ENCODE data around the gene GMEB2.

Gene GMEB2

DNA sequence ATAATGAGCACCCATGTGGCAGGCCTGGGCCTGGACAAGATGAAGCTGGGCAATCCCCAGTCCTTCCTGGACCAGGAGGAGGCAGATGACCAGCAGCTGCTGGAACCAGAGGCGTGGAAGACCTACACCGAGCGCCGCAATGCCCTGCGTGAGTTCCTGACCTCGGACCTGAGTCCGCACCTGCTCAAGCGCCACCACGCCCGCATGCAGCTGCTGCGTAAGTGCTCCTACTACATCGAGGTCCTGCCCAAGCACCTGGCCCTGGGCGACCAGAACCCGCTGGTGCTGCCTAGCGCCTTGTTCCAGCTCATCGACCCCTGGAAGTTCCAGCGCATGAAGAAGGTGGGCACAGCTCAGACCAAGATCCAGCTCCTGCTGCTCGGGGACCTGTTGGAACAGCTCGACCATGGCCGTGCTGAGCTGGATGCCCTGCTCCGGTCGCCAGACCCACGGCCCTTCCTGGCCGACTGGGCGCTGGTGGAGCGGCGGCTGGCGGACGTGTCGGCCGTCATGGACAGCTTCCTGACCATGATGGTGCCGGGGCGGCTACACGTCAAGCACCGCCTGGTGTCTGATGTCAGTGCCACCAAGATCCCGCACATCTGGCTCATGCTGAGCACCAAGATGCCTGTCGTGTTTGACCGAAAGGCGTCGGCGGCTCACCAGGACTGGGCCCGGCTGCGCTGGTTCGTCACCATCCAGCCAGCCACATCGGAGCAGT lies 71.1 kb downstream of the GMEB2 start:
- Mint-ChIP-seq H3K9me3 (no peaks in the 10 kb centered on the region), H3K36me3 (ENCODE audit: insufficient read depth) (peaks cover 17% of the 10 kb centered on the region), H3K27ac (ENCODE audit: low read depth) (no peak overlapping the region), H3K4me3 (no peak overlapping the region), H3K4me1 (peaks cover 19% of the 10 kb centered on the region), H3K27me3 (no peaks in the 10 kb centered on the region)
- no peak for DNase-seq (ENCODE audit: low spot score in 2 of 2)
- ATAC-seq (replicated peaks; ENCODE audit: extremely low read depth, poor library complexity, severe bottlenecking), result no peak

GRCh38 chr20:63554361-63555278 lies 72.3 kb downstream of the GMEB2 start:
- Mint-ChIP-seq H3K27me3 (peaks cover 9% of the 10 kb centered on the region), H3K36me3 (ENCODE audit: insufficient read depth) (peaks cover 13% of the 10 kb centered on the region), H3K9me3 (no peaks in the 10 kb centered on the region), H3K27ac (ENCODE audit: low read depth) (no peak overlapping the region), H3K4me3 (peak overlapping the region; percentile 75), H3K4me1 (peaks cover 19% of the 10 kb centered on the region)
- no peak for DNase-seq (ENCODE audit: low spot score in 2 of 2)
- ATAC-seq (replicated peaks; ENCODE audit: extremely low read depth, poor library complexity, severe bottlenecking), result no peak

- H3K27me3 Mint-ChIP-seq, result peaks cover 17% of the 10 kb centered on the region
- ATAC-seq (replicated peaks; ENCODE audit: extremely low read depth, poor library complexity, severe bottlenecking) (peak; percentile 4), DNase-seq (ENCODE audit: low spot score in 2 of 2) (no peak)
- H3K27ac Mint-ChIP-seq (ENCODE audit: low read depth), result peak within 1 kb of the TSS; percentile 76
- H3K4me3 Mint-ChIP-seq, result peak within 1 kb of the TSS; percentile 75
- H3K9me3 Mint-ChIP-seq, result no peaks in the 10 kb centered on the region
- H3K4me1 Mint-ChIP-seq, result peaks cover 19% of the 10 kb centered on the region
- H3K36me3 Mint-ChIP-seq (ENCODE audit: insufficient read depth), result peaks cover 13% of the 10 kb centered on the region
These were observed 73.0 kb downstream of the GMEB2 start, which contains the start of gene FNDC11 for GRCh38 chr20:63553933-63554290. Gene FNDC11, plus strand, starts transcription at chr20:63554159. Its CDS starts 1,505 bp downstream, at chr20:63555664.

- Mint-ChIP-seq H3K9me3 (no peaks in the 10 kb centered on the region), H3K4me1 (peaks cover 19% of the 10 kb centered on the region), H3K27me3 (peaks cover 22% of the 10 kb centered on the region), H3K36me3 (ENCODE audit: insufficient read depth) (peaks cover 10% of the 10 kb centered on the region), H3K27ac (ENCODE audit: low read depth) (peak overlapping the region; percentile 76), H3K4me3 (peak overlapping the region; percentile 75)
- ATAC-seq (replicated peaks; ENCODE audit: extremely low read depth, poor library complexity, severe bottlenecking) (peak; percentile 66), DNase-seq (ENCODE audit: low spot score in 2 of 2) (peak; percentile 83 to 91)
These were observed 73.5 kb downstream of the GMEB2 start for GRCh38 chr20:63553251-63553932.

DNA sequence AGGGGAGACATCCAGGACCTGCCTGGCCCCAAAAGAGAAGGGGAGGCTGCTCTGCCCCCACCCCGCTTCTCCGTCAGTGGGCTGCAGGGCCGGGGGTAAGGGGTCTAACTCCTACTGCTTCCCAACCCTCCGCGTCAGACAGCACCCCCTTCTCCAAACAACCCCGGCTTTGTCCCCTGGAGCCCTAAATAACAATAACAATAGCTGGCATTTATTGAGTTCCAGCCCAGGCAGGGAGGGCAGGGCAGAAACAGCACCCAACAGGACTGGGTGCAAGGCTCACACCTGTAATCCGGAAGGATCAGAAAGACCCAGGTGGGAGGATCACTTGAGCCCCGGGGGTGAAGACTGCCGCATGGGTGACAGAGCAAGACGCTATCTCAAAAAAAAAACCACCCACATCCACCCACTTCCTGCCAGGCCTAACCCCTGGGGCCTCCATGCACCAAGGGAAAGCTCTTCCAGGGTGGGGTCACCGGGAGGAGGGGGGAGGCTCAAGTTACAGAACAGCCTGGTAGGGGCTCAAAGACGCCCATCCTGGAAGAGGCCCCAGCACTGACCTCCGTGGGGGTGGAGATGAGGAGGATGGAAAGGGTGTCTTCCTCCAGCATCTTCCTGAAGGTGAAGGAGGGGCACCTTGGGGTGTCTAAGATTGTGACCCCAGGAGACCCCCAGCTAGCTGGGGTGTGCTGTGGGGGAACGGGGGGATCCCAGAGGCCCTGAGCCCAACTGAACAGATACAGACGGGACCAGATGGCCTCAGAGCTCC lies 74.2 kb downstream of the GMEB2 start:
- peak overlapping the region; percentile 76 for H3K27ac Mint-ChIP-seq (ENCODE audit: low read depth)
- H3K4me3 Mint-ChIP-seq, result peak overlapping the region; percentile 75
- no peaks in the 10 kb centered on the region for H3K9me3 Mint-ChIP-seq
- peaks cover 19% of the 10 kb centered on the region for H3K4me1 Mint-ChIP-seq
- H3K27me3 Mint-ChIP-seq, result peaks cover 22% of the 10 kb centered on the region
- peak; percentile 57 to 68 for DNase-seq (ENCODE audit: low spot score in 2 of 2)
- ATAC-seq (replicated peaks; ENCODE audit: extremely low read depth, poor library complexity, severe bottlenecking), result peak; percentile 77
- H3K36me3 Mint-ChIP-seq (ENCODE audit: insufficient read depth), result peaks cover 10% of the 10 kb centered on the region

GRCh38 chr20:63551068-63551467 lies 75.8 kb downstream of the GMEB2 start:
- H3K27ac Mint-ChIP-seq (ENCODE audit: low read depth), result no peak overlapping the region
- H3K36me3 Mint-ChIP-seq (ENCODE audit: insufficient read depth), result peaks cover 7% of the 10 kb centered on the region
- H3K27me3 Mint-ChIP-seq, result peaks cover 22% of the 10 kb centered on the region

GRCh38 chr20:63549679-63550282 lies 77.1 kb downstream of the GMEB2 start:
- DNase-seq (ENCODE audit: low spot score in 2 of 2) (no peak), ATAC-seq (replicated peaks; ENCODE audit: extremely low read depth, poor library complexity, severe bottlenecking) (no peak)
- H3K9me3 Mint-ChIP-seq, result no peaks in the 10 kb centered on the region
- H3K36me3 Mint-ChIP-seq (ENCODE audit: insufficient read depth), result peaks cover 7% of the 10 kb centered on the region
- H3K27me3 Mint-ChIP-seq, result peaks cover 22% of the 10 kb centered on the region
- no peak overlapping the region for H3K27ac Mint-ChIP-seq (ENCODE audit: low read depth)
- H3K4me3 Mint-ChIP-seq, result no peak overlapping the region
- peaks cover 18% of the 10 kb centered on the region for H3K4me1 Mint-ChIP-seq

More at GRCh38 chr20:63551068-63551467, 75.8 kb downstream of the GMEB2 start:
- Mint-ChIP-seq H3K9me3 (no peaks in the 10 kb centered on the region), H3K4me3 (no peak overlapping the region), H3K4me1 (peaks cover 13% of the 10 kb centered on the region)
- ATAC-seq (replicated peaks; ENCODE audit: extremely low read depth, poor library complexity, severe bottlenecking) (no peak), DNase-seq (ENCODE audit: low spot score in 2 of 2) (no peak)

GRCh38 chr20:63549019-63549418 lies 77.9 kb downstream of the GMEB2 start:
- no peak overlapping the region for H3K27ac Mint-ChIP-seq (ENCODE audit: low read depth)
- ATAC-seq (replicated peaks; ENCODE audit: extremely low read depth, poor library complexity, severe bottlenecking), result no peak
- peaks cover 18% of the 10 kb centered on the region for H3K4me1 Mint-ChIP-seq
- H3K36me3 Mint-ChIP-seq (ENCODE audit: insufficient read depth), result peaks cover 7% of the 10 kb centered on the region
- no peaks in the 10 kb centered on the region for H3K9me3 Mint-ChIP-seq
- H3K4me3 Mint-ChIP-seq, result no peak overlapping the region
- DNase-seq (ENCODE audit: low spot score in 2 of 2), result no peak
- H3K27me3 Mint-ChIP-seq, result peaks cover 22% of the 10 kb centered on the region

GRCh38 chr20:63548542-63548941 lies 78.4 kb downstream of the GMEB2 start:
- Mint-ChIP-seq H3K4me1 (peaks cover 18% of the 10 kb centered on the region), H3K4me3 (no peak overlapping the region), H3K36me3 (ENCODE audit: insufficient read depth) (peaks cover 7% of the 10 kb centered on the region), H3K27me3 (peaks cover 22% of the 10 kb centered on the region), H3K27ac (ENCODE audit: low read depth) (no peak overlapping the region), H3K9me3 (no peaks in the 10 kb centered on the region)
- ATAC-seq (replicated peaks; ENCODE audit: extremely low read depth, poor library complexity, severe bottlenecking) (no peak), DNase-seq (ENCODE audit: low spot score in 2 of 2) (no peak)

DNA sequence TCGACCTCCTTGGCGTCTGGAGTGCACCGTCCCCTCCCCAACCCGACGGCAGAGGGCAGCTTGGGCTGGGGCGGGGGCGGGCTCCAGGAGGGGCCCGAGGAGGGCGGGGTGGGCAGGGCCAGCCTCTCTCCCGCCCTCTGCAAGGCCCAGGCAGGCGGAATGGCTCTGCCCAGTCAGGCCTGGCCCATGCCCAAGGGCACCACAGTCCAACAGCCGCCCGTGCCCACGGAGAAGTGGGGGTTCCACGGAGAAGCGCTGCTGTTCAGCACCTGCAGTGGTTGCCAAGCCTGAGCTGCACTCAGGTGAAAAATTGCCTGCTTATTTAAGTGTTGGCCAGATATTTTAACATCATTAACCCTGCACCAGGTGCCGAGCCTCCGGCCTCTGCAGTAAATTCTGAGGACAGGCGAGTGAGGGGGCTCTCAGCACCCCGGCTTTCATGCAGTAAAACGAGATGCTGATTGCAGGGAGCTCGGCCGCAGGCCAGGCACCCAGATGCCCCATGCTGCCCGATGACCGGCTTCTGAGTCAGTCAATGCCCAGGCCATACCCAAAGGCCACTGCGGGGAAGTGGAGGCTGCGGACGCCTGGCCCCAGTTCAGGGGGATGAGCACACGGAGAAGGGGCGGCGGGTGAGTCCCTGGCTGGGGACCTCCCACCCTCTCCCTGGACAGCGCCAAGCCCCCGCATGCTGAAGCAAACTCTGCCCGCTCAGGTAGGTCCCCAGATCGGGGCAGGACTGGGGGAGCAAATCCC lies 79.0 kb downstream of the GMEB2 start, which contains the start of gene SRMS:
Gene SRMS, minus strand, starts transcription at position 25 of the 756 bp plus-strand sequence. CDS start 286 bp downstream, outside the sequence.
- ATAC-seq (replicated peaks; ENCODE audit: extremely low read depth, poor library complexity, severe bottlenecking), result no peak
- no peak for DNase-seq (ENCODE audit: low spot score in 2 of 2)
- Mint-ChIP-seq H3K9me3 (no peaks in the 10 kb centered on the region), H3K4me1 (peaks cover 15% of the 10 kb centered on the region), H3K27me3 (peaks cover 22% of the 10 kb centered on the region), H3K36me3 (ENCODE audit: insufficient read depth) (peaks cover 3% of the 10 kb centered on the region), H3K27ac (ENCODE audit: low read depth) (no peak within 1 kb of the TSS), H3K4me3 (no peak within 1 kb of the TSS)
